ENCODE results near the gene VDAC2. TPM values are rescaled to one million over a fixed set of nuclear protein-coding genes. Genes with fewer than 3 reads are reported as not detected.
A peak's percentile ranks its signal among the peaks of the same experiment; 100 is the strongest.

VDAC2 gene
- total and polyA plus RNA-seq, 2 experiments from 2014 or later: 167 to 190 TPM

DNA sequence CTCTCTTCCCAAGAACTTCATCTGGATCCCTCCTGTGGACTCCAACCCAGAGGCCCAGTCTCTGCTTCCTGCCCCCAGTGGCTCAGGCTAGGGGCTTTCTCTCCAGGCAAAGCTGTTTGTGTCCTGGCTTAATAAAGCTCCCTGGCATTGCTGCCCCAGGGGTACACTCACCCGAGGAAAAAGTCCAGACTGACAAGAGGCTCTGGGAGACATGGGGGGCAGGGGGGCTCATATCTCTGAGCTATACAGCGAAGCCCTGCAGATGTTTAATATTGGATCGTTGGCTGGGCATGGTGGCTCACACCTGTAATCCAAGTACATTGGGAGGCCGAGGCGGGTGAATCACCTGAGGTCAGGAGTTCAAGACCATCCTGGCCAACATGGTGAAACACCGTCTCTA, 35.9 kb downstream of the VDAC2 start:
- Histone ChIP-seq H3K79me2 (no peaks in the 10 kb centered on the region), H3K4me1 (ENCODE audit: insufficient read depth) (peaks cover 28% of the 10 kb centered on the region), H3K27me3 (no peaks in the 10 kb centered on the region), H3K4me2 (no peak overlapping the region), H3K4me3 (no peak overlapping the region), H3K9me3 (ENCODE audit: low read depth) (no peaks in the 10 kb centered on the region), H2AFZ (no peak overlapping the region), H3K9me2 (replicated peaks; ENCODE audit: insufficient read depth) (no peaks in the 10 kb centered on the region), H3K36me3 (replicated peaks; ENCODE audit: insufficient read depth, low read depth) (no peaks in the 10 kb centered on the region), H4K20me1 (ENCODE audit: insufficient read depth, poor library complexity, severe bottlenecking) (no peaks in the 10 kb centered on the region), H3K27ac (peak overlapping the region; percentile 27)
- 88% methylated on average over 6 of the region's 6 CpGs for WGBS (ENCODE audit: low lambda C conversion rate, missing lambda C conversion rate)
- TF ChIP-seq EZH2 (IDR thresholded peaks at IDR 0.05; ENCODE audit: borderline replicate concordance): no peak
- TF ChIP-seq CTCF (IDR thresholded peaks at IDR 0.05; ENCODE audit: poor library complexity): no peak
- TF ChIP-seq EZH2phosphoT487 (IDR thresholded peaks at IDR 0.05; ENCODE audit: low read depth, severe bottlenecking, unreplicated experiment): no peak
- no peak for DNase-seq (ENCODE audit: low spot score)

GRCh38 chr10:75247797-75248196, 37.2 kb downstream of the VDAC2 start:
- 92% methylated on average over 5 of the region's 5 CpGs for WGBS (ENCODE audit: low lambda C conversion rate, missing lambda C conversion rate)
- Histone ChIP-seq H3K36me3 (replicated peaks; ENCODE audit: insufficient read depth, low read depth) (no peaks in the 10 kb centered on the region), H3K27ac (no peak overlapping the region)

DNA sequence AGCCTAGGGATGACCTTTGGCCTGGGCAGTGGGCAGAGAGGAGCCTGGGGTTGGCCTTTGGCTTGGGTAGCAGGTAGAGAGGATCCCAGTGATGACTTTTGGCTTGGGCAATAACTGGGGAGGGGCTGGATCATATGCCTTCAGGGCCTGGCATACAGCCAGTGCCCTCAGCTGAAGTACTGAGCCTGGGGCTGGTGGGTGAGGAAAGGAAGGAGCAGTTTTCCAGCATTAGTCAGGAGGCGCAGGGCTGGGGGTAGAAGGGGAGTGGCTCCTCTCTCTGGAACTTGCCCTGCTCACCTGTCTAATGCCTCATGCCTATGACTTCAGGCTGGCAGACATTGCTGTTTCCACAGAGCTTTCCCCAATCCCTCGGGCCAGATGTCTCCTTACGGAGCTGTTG, 40.3 kb downstream of the VDAC2 start:
- no peaks in the 10 kb centered on the region for H3K27me3 ChIP-seq
- no peak overlapping the region for H3K27ac ChIP-seq
- no peak overlapping the region for H3K4me3 ChIP-seq
- H3K36me3 ChIP-seq (replicated peaks; ENCODE audit: insufficient read depth, low read depth): no peaks in the 10 kb centered on the region
- peaks cover 10% of the 10 kb centered on the region for H3K9me3 ChIP-seq (ENCODE audit: low read depth)
- no peak for DNase-seq (ENCODE audit: low spot score)
- peaks cover 7% of the 10 kb centered on the region for H3K4me1 ChIP-seq (ENCODE audit: insufficient read depth)
- H3K79me2 ChIP-seq: no peaks in the 10 kb centered on the region
- H2AFZ ChIP-seq: no peak overlapping the region
- H3K9me2 ChIP-seq (replicated peaks; ENCODE audit: insufficient read depth): no peaks in the 10 kb centered on the region
- no peak for TF ChIP-seq EZH2 (IDR thresholded peaks at IDR 0.05; ENCODE audit: borderline replicate concordance)
- no peak for TF ChIP-seq CTCF (IDR thresholded peaks at IDR 0.05; ENCODE audit: poor library complexity)
- TF ChIP-seq EZH2phosphoT487 (IDR thresholded peaks at IDR 0.05; ENCODE audit: low read depth, severe bottlenecking, unreplicated experiment): no peak
- no peak overlapping the region for H3K4me2 ChIP-seq
- no peaks in the 10 kb centered on the region for H4K20me1 ChIP-seq (ENCODE audit: insufficient read depth, poor library complexity, severe bottlenecking)
- 90% methylated on average over 3 of the region's 3 CpGs for WGBS (ENCODE audit: low lambda C conversion rate, missing lambda C conversion rate)

More at GRCh38 chr10:75247797-75248196, 37.2 kb downstream of the VDAC2 start:
- H4K20me1 ChIP-seq (ENCODE audit: insufficient read depth, poor library complexity, severe bottlenecking): no peaks in the 10 kb centered on the region
- H3K4me3 ChIP-seq: no peak overlapping the region
- H3K27me3 ChIP-seq: no peaks in the 10 kb centered on the region
- H3K4me2 ChIP-seq: no peak overlapping the region
- TF ChIP-seq EZH2phosphoT487 (IDR thresholded peaks at IDR 0.05; ENCODE audit: low read depth, severe bottlenecking, unreplicated experiment) (no peak), EZH2 (IDR thresholded peaks at IDR 0.05; ENCODE audit: borderline replicate concordance) (no peak), CTCF (IDR thresholded peaks at IDR 0.05; ENCODE audit: poor library complexity) (no peak)
- H3K9me3 ChIP-seq (ENCODE audit: low read depth): no peaks in the 10 kb centered on the region
- H3K4me1 ChIP-seq (ENCODE audit: insufficient read depth): peaks cover 28% of the 10 kb centered on the region
- no peaks in the 10 kb centered on the region for H3K9me2 ChIP-seq (replicated peaks; ENCODE audit: insufficient read depth)
- no peak overlapping the region for H2AFZ ChIP-seq
- DNase-seq (ENCODE audit: low spot score): no peak
- H3K79me2 ChIP-seq: no peaks in the 10 kb centered on the region
